T-helper 2 cell (primary cell): ENCODE measurements around the gene TUBGCP3.

Experiments used
- DNase-seq, 5 experiments: peaks; one replicate each; pipeline versions ENCODE4 v3.0.0 to v3.0.0-alpha.2; 2012 to 2022

TUBGCP3 gene

GRCh38 chr13:112474869-112475268 is 113.1 kb downstream of the TUBGCP3 start:
- no peak for DNase-seq

GRCh38 chr13:112473818-112474217 is 114.1 kb downstream of the TUBGCP3 start:
- no peak for DNase-seq

GRCh38 chr13:112469071-112469745 is 118.7 kb downstream of the TUBGCP3 start:
- DNase-seq = no peak

- DNase-seq = no peak
Measured at GRCh38 chr13:112468069-112468468, 119.9 kb downstream of the TUBGCP3 start.

GRCh38 chr13:112467236-112467635 is 120.7 kb downstream of the TUBGCP3 start:
- DNase-seq = no peak

GRCh38 chr13:112466132-112467058 is 121.6 kb downstream of the TUBGCP3 start:
- DNase-seq = no peak

- DNase-seq = no peak
Measured at GRCh38 chr13:112465251-112466131, 122.5 kb downstream of the TUBGCP3 start.

GRCh38 chr13:112464720-112465119 is 123.2 kb downstream of the TUBGCP3 start:
- DNase-seq = no peak

DNA sequence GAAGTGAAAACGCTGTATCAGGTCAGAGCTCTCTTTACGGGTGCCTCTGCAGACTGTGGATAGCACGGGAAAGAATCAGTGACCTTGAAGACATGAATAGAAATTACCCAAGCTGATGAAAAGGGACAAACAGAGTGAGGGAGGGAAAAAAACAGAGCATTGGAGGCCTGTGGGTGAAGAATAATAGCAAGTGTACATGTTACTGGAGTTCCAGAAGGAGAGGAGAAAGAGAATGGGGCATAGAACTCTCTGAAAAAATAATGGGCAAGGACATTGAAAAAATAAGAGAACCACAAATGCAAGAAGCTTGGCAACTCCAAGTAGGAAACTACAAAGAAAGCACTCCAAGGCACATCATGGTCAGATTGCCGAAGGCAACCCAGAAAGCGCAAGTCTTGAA is 125.5 kb downstream of the TUBGCP3 start:
- no peak for DNase-seq

DNA sequence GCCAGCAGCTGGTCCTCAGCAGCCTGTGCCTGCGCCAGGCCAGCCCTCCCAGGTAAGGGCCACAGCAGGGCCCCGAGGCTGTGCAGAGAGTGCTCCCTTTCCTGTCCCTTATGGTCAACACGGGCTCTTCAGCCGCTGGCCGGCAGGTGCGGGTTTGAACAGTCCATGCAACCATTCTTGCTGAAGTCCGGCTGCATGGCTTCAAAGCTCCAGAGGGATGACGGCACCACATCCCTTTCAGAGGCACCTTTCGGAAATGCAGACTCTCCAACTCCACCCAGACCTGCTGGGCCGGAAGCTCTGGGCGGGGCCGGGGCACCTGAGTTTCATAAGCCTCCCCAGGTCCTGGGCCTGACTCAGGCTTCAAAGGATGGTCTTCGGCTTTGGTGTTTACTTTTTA is 130.5 kb downstream of the TUBGCP3 start:
- no peak for DNase-seq

- no peak for DNase-seq
Measured at GRCh38 chr13:112457081-112457480, 130.9 kb downstream of the TUBGCP3 start.

GRCh38 chr13:112456138-112457056 is 131.6 kb downstream of the TUBGCP3 start:
- no peak for DNase-seq

- no peak for DNase-seq
Measured at GRCh38 chr13:112455476-112456059, 132.4 kb downstream of the TUBGCP3 start.

- no peak for DNase-seq
Measured at GRCh38 chr13:112454648-112455334, 133.2 kb downstream of the TUBGCP3 start.

DNA sequence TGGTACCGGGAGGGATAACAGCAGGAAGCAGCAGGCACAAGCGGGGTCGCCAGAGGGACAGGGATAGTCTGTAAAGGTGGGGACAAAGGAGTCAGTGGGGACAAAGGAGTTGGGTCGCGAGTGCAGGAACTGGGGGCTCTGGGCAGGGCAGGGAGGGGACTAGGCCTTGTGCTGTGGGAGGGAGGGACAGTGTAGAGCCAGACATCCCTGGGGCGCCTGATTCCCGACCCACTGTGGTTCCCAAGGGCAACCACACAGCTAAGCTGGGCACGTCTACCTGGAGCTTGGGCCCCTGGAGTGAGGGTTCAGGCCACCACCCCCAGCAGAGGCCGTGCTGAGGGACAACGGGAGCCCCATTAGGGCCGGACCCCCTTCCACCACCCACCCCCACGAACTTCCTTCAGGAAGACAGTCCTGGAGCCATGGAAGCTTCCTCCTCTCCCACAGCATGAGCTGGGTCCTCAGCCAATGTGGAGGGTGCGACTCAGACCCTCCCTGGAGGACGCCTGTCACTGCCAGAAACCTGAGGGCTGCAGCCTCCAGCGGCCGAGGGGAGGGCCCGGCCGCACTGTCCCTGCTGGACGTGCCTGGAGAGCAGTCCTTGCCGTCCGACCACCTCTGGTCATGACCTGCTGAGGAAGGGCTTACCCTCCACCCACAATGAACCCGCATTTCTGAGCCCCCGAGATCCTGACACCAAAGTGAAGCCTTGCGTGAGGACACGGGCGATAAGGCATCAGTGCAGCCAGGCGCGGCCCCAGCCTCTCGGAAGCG is 133.9 kb downstream of the TUBGCP3 start:
- DNase-seq = no peak

GRCh38 chr13:112453207-112453829 is 134.6 kb downstream of the TUBGCP3 start:
- no peak for DNase-seq

DNA sequence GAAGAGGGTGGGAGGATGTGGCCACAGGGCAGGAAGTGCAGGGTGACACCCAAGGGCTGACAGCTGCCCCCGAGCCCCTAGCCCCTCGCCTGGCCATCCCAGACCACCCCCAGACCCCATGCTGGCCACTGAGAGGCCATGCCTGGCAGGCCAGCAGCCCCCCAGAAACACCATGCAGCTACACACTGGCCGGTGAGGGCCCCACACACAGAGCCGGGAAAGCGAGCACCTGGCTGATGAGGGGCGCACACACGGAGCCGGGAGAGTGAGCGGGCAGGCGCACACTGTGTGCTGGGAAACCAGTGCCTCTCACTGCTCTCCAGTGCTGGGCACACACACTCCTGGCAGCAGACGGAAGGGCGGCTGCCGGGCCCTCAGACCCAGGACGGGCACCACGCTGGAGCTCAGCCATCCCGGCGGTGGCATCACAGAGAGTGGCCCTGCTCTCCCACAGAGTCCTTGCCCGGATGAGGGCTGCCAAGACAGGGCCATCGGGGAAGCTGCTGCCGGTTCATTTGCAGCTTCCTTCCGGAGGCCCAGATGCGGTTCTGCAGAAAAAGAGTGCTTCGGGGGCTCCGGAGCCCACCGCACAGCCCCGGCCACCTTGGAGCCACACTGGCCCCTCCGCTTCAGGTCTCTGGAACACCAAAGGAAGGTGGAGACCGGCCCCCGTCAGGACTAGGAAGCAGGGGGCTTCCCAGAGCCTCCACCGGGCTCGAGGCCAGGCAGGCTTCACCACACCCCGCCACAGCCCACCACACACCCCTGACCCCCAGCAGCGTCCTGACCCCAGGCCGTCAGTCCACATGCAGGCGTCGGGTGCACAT is 135.4 kb downstream of the TUBGCP3 start:
- DNase-seq = no peak
